KMS-11 (cell line): Measurements from ENCODE around the gene SCP2.

Experiments used
- H2AFZ ChIP-seq: fragments of 200-600 bp; sonication (generic); 2 replicates; pipeline ENCODE4 v1.6.1; 2016; ENCODE audit warnings: antibody characterized with exemption, mixed run types, low read depth
- H3K27ac ChIP-seq: fragments of 200-600 bp; sonication (generic); 2 replicates; pipeline ENCODE4 v1.6.1; 2016; ENCODE audit warnings: mild to moderate bottlenecking, mixed run types
- H3K27me3 ChIP-seq: fragments of 200-600 bp; sonication (generic); 2 replicates; pipeline ENCODE4 v1.6.1; 2017; ENCODE audit warnings: mild to moderate bottlenecking, low read depth, mixed run types, moderate library complexity; ENCODE audit not compliant: insufficient read depth
- H3K36me3 ChIP-seq: fragments of 200-600 bp; sonication (generic); 2 replicates; pipeline ENCODE4 v1.6.1; 2017; ENCODE audit warnings: mild to moderate bottlenecking, mixed run types; ENCODE audit not compliant: insufficient read depth
- H3K4me1 ChIP-seq: fragments of 200-600 bp; sonication (generic); 2 replicates; pipeline ENCODE4 v1.6.1; 2016; ENCODE audit warnings: mild to moderate bottlenecking, low read depth, mixed run types; ENCODE audit not compliant: poor library complexity, severe bottlenecking
- H3K4me2 ChIP-seq: fragments of 200-600 bp; sonication (generic); 2 replicates; pipeline ENCODE4 v1.7.0; 2016; ENCODE audit warnings: mild to moderate bottlenecking, mixed run types
- H3K4me3 ChIP-seq: fragments of 200-600 bp; sonication (generic); IDR thresholded peaks from 2 replicates; pipeline ENCODE4 v1.6.1; 2017; ENCODE audit warnings: low read depth, low read length, mixed read lengths; ENCODE audit not compliant: insufficient read depth
- H3K79me2 ChIP-seq: fragments of 200-600 bp; sonication (generic); 2 replicates; pipeline ENCODE4 v1.6.1; 2016; ENCODE audit warnings: low read depth, mixed run types; ENCODE audit not compliant: insufficient read depth
- H3K9ac ChIP-seq: fragments of 200-600 bp; sonication (generic); 2 replicates; pipeline ENCODE4 v1.6.1; 2016; ENCODE audit warnings: mild to moderate bottlenecking, mixed run types
- H4K20me1 ChIP-seq: fragments of 200-600 bp; sonication (generic); 2 replicates; pipeline ENCODE4 v1.6.1; 2016; ENCODE audit warnings: mild to moderate bottlenecking, mixed run types; ENCODE audit not compliant: insufficient read depth
- CTCF ChIP-seq: fragments of 200-600 bp; sonication (generic); conservative IDR thresholded peaks from 2 replicates; pipeline ENCODE4 v1.6.1; 2017; ENCODE audit warnings: low read depth, mild to moderate bottlenecking, antibody characterized with exemption, low read length, moderate library complexity, mixed read lengths

Gene SCP2

GRCh38 chr1:53025034-53025768, 98.1 kb downstream of the SCP2 start:
- Histone ChIP-seq H3K4me3 (no peak overlapping the region), H3K27me3 (no peaks in the 10 kb centered on the region), H4K20me1 (no peaks in the 10 kb centered on the region), H3K79me2 (no peaks in the 10 kb centered on the region), H3K4me1 (peaks cover 20% of the 10 kb centered on the region), H3K9ac (no peak overlapping the region), H2AFZ (no peak overlapping the region), H3K4me2 (no peak overlapping the region), H3K36me3 (no peaks in the 10 kb centered on the region), H3K27ac (no peak overlapping the region)
- TF ChIP-seq CTCF = no peak

- no peaks in the 10 kb centered on the region for H4K20me1 ChIP-seq
- no peaks in the 10 kb centered on the region for H3K36me3 ChIP-seq
- no peak overlapping the region for H3K27ac ChIP-seq
- no peak overlapping the region for H3K4me2 ChIP-seq
- H3K27me3 ChIP-seq = no peaks in the 10 kb centered on the region
- H3K79me2 ChIP-seq = no peaks in the 10 kb centered on the region
- no peak for TF ChIP-seq CTCF
- no peak overlapping the region for H3K4me3 ChIP-seq
- no peak overlapping the region for H2AFZ ChIP-seq
- H3K9ac ChIP-seq = no peak overlapping the region
- peaks cover 20% of the 10 kb centered on the region for H3K4me1 ChIP-seq
Observed at GRCh38 chr1:53025769-53026112, 98.7 kb downstream of the SCP2 start.

- Histone ChIP-seq H3K4me3 (no peak overlapping the region), H3K79me2 (no peaks in the 10 kb centered on the region), H3K4me1 (peaks cover 20% of the 10 kb centered on the region), H3K4me2 (no peak overlapping the region), H3K27ac (no peak overlapping the region), H4K20me1 (no peaks in the 10 kb centered on the region), H2AFZ (no peak overlapping the region), H3K9ac (no peak overlapping the region), H3K36me3 (no peaks in the 10 kb centered on the region), H3K27me3 (no peaks in the 10 kb centered on the region)
- TF ChIP-seq CTCF = no peak
Observed at GRCh38 chr1:53026254-53026653, 99.2 kb downstream of the SCP2 start.

- H3K27ac ChIP-seq = no peak overlapping the region
- H3K9ac ChIP-seq = no peak overlapping the region
- no peaks in the 10 kb centered on the region for H4K20me1 ChIP-seq
- TF ChIP-seq CTCF = no peak
- no peak overlapping the region for H2AFZ ChIP-seq
- H3K4me1 ChIP-seq = peaks cover 20% of the 10 kb centered on the region
- H3K36me3 ChIP-seq = no peaks in the 10 kb centered on the region
- H3K27me3 ChIP-seq = no peaks in the 10 kb centered on the region
- no peak overlapping the region for H3K4me2 ChIP-seq
- H3K79me2 ChIP-seq = no peaks in the 10 kb centered on the region
- no peak overlapping the region for H3K4me3 ChIP-seq
Observed at GRCh38 chr1:53031732-53032131, 104.7 kb downstream of the SCP2 start.
